ENCODE measurements around the gene HNRNPF.

- TF ChIP-seq TAF1 (IDR thresholded peaks at IDR 0.05; ENCODE audit: low read depth) (no peak), RAD21 (IDR thresholded peaks at IDR 0.05; ENCODE audit: low read depth) (no peak), USF1 (IDR thresholded peaks at IDR 0.05) (no peak), REST (IDR thresholded peaks at IDR 0.05; ENCODE audit: low read depth) (no peak)
Observed at GRCh38 chr10:43430926-43431663, 22.1 kb upstream of the HNRNPF start.

Measured in Ishikawa (cell line).